Activated CD4-positive, alpha-beta memory T cell treated with anti-CD3 and anti-CD28 coated beads, Interleukin-2, amount 10 ng/mL, durations not matched to agents 7 days and 5 days (primary cell): Measurements from ENCODE around the gene CDCA5. TPM values are rescaled to one million over a fixed set of nuclear protein-coding genes. Genes with fewer than 3 reads are reported as not detected.

Experiments used
- CTCF ChIA-PET: fragments of 350-600 bp; sonication (Branson Sonifier 250); formaldehyde crosslinking; loops from one replicate; lab custom pipeline; 2021; ENCODE audit warnings: antibody characterized with exemption, inconsistent platforms; lab: Charles Lee
- POLR2A ChIA-PET: fragments of 350-600 bp; sonication (Branson Sonifier 250); formaldehyde crosslinking; loops from one replicate; lab custom pipeline; 2021; ENCODE audit warnings: antibody characterized with exemption; lab: Charles Lee
- DNase-seq: peaks from one replicate; pipeline ENCODE4 v3.0.0-alpha.2; 2020
- H3K27ac Mint-ChIP-seq: one replicate; pipeline ENCODE4 v1.8.0; 2021; ENCODE audit warnings: mild to moderate bottlenecking, mixed read lengths
- H3K27me3 Mint-ChIP-seq: one replicate; pipeline ENCODE4 v1.8.0; 2021; ENCODE audit warnings: mixed read lengths
- H3K36me3 Mint-ChIP-seq: one replicate; pipeline ENCODE4 v1.8.0; 2021; ENCODE audit warnings: low read depth, mixed read lengths
- H3K4me1 Mint-ChIP-seq: one replicate; pipeline ENCODE4 v1.8.0; 2021; ENCODE audit warnings: mixed read lengths
- H3K4me3 Mint-ChIP-seq: one replicate; pipeline ENCODE4 v1.8.0; 2021; ENCODE audit warnings: mild to moderate bottlenecking, mixed read lengths
- H3K9me3 Mint-ChIP-seq: one replicate; pipeline ENCODE4 v1.8.0; 2021; ENCODE audit warnings: mixed read lengths
- total RNA-seq, 2 experiments: library from RNA; stranded (reverse); gene quantifications; one replicate each; pipeline ENCODE4 v1.2.3, GENCODE V29; 2021

Gene CDCA5
- total RNA-seq, 2 experiments from 2014 or later, result 98.2 to 104 TPM

- ChIA-PET POLR2A (interaction anchor here (0.8 to 6.2 kb wide), 25 partner anchors 9 to 517 kb away, joined by 3 to 83 read pairs (median 5); partner anchors contain the start of genes ARL2, CAPN1, CDCA5 and FAU), CTCF (interaction anchor here (1.1 to 6.8 kb wide), 6 partner anchors 13 to 82 kb away, joined by 3 to 89 read pairs (median 4); partner anchors contain the start of genes ARL2, FAU, MRPL49 and TM7SF2)
- DNase-seq, result peak; percentile 91
- H3K4me3 Mint-ChIP-seq, result peak within 1 kb of the TSS; percentile 97
- H3K4me1 Mint-ChIP-seq, result peaks cover 25% of the 10 kb centered on the region
- no peaks in the 10 kb centered on the region for H3K27me3 Mint-ChIP-seq
- H3K27ac Mint-ChIP-seq, result peak within 1 kb of the TSS; percentile 96
- H3K36me3 Mint-ChIP-seq, result peaks cover 10% of the 10 kb centered on the region
- H3K9me3 Mint-ChIP-seq, result no peaks in the 10 kb centered on the region
Measured at GRCh38 chr11:65095974-65096806, 12.3 kb upstream of the CDCA5 start, which contains the start of gene VPS51. Gene VPS51, plus strand, starts transcription at chr11:65096214. Its CDS starts 37 bp downstream, at chr11:65096251.

- Mint-ChIP-seq H3K36me3 (peaks cover 11% of the 10 kb centered on the region), H3K9me3 (no peaks in the 10 kb centered on the region), H3K4me1 (peaks cover 25% of the 10 kb centered on the region), H3K4me3 (peak overlapping the region; percentile 97), H3K27me3 (no peaks in the 10 kb centered on the region), H3K27ac (peak overlapping the region; percentile 96)
- POLR2A ChIA-PET, result interaction anchor here (1.1 to 6.2 kb wide), 10 partner anchors 9 to 181 kb away, joined by 3 to 83 read pairs (median 18); partner anchors contain the start of genes ARL2, CDCA5, FAU and MRPL49
- no peak for DNase-seq
- CTCF ChIA-PET, result interaction anchor here (1.7 to 6.8 kb wide), 2 partner anchors 16 to 26 kb away, joined by 3 to 89 read pairs; partner anchors contain the start of genes FAU, MRPL49 and TM7SF2
Measured at GRCh38 chr11:65095427-65095826, 11.6 kb upstream of the CDCA5 start.

GRCh38 chr11:65090628-65091027 lies 6.8 kb upstream of the CDCA5 start:
- Mint-ChIP-seq H3K27ac (no peak overlapping the region), H3K4me3 (no peak overlapping the region), H3K36me3 (peaks cover 22% of the 10 kb centered on the region), H3K9me3 (no peaks in the 10 kb centered on the region), H3K27me3 (no peaks in the 10 kb centered on the region), H3K4me1 (peaks cover 5% of the 10 kb centered on the region)
- CTCF ChIA-PET, result no interaction called here
- POLR2A ChIA-PET, result interaction anchor here (0.6 to 1.3 kb wide), 2 partner anchors 21 to 615 kb away, joined by 3 to 4 read pairs; partner anchors contain the start of gene TM7SF2
- no peak for DNase-seq

- Mint-ChIP-seq H3K27ac (no peak overlapping the region), H3K4me1 (peaks cover 13% of the 10 kb centered on the region), H3K36me3 (peaks cover 26% of the 10 kb centered on the region), H3K9me3 (no peaks in the 10 kb centered on the region), H3K27me3 (no peaks in the 10 kb centered on the region), H3K4me3 (no peak overlapping the region)
- no peak for DNase-seq
- ChIA-PET CTCF (no interaction called here), POLR2A (interaction anchor here (2.0 kb wide), 1 partner anchor 9 kb away, joined by 8 read pairs; no protein-coding TSS in a partner anchor)
Measured at GRCh38 chr11:65089621-65090020, 5.8 kb upstream of the CDCA5 start.

- H3K4me3 Mint-ChIP-seq, result no peak overlapping the region
- H3K36me3 Mint-ChIP-seq, result peaks cover 42% of the 10 kb centered on the region
- no peak overlapping the region for H3K27ac Mint-ChIP-seq
- H3K27me3 Mint-ChIP-seq, result no peaks in the 10 kb centered on the region
- DNase-seq, result no peak
- ChIA-PET POLR2A (no interaction called here), CTCF (no interaction called here)
- H3K4me1 Mint-ChIP-seq, result peaks cover 25% of the 10 kb centered on the region
- no peaks in the 10 kb centered on the region for H3K9me3 Mint-ChIP-seq
Measured at GRCh38 chr11:65087827-65088226, 4.0 kb upstream of the CDCA5 start.

- no peaks in the 10 kb centered on the region for H3K9me3 Mint-ChIP-seq
- peaks cover 31% of the 10 kb centered on the region for H3K4me1 Mint-ChIP-seq
- no peak overlapping the region for H3K4me3 Mint-ChIP-seq
- no peak for DNase-seq
- peaks cover 48% of the 10 kb centered on the region for H3K36me3 Mint-ChIP-seq
- no peaks in the 10 kb centered on the region for H3K27me3 Mint-ChIP-seq
- ChIA-PET POLR2A (interaction anchor here (3.0 kb wide), 1 partner anchor 8 kb away, joined by 31 read pairs; the partner anchor contains the start of gene VPS51), CTCF (interaction anchor here (1.0 kb wide), 1 partner anchor 35 kb away, joined by 3 read pairs; the partner anchor contains the start of genes FAU and MRPL49)
- no peak overlapping the region for H3K27ac Mint-ChIP-seq
Measured at GRCh38 chr11:65087216-65087615, 3.4 kb upstream of the CDCA5 start.

- ChIA-PET POLR2A (interaction anchor here (3.0 kb wide), 1 partner anchor 9 kb away, joined by 31 read pairs; the partner anchor contains the start of gene VPS51), CTCF (interaction anchor here (1.0 kb wide), 1 partner anchor 35 kb away, joined by 3 read pairs; the partner anchor contains the start of genes FAU and MRPL49)
- no peak overlapping the region for H3K27ac Mint-ChIP-seq
- H3K36me3 Mint-ChIP-seq, result peaks cover 52% of the 10 kb centered on the region
- H3K4me3 Mint-ChIP-seq, result no peak overlapping the region
- peaks cover 35% of the 10 kb centered on the region for H3K4me1 Mint-ChIP-seq
- no peaks in the 10 kb centered on the region for H3K27me3 Mint-ChIP-seq
- DNase-seq, result no peak
- H3K9me3 Mint-ChIP-seq, result no peaks in the 10 kb centered on the region
Measured at GRCh38 chr11:65086809-65087208, 3.0 kb upstream of the CDCA5 start.

- Mint-ChIP-seq H3K27me3 (no peaks in the 10 kb centered on the region), H3K36me3 (peaks cover 63% of the 10 kb centered on the region), H3K4me1 (peaks cover 48% of the 10 kb centered on the region), H3K4me3 (peak overlapping the region; percentile 91), H3K9me3 (no peaks in the 10 kb centered on the region), H3K27ac (peak overlapping the region; percentile 88)
- CTCF ChIA-PET, result no interaction called here
- POLR2A ChIA-PET, result interaction anchor here (0.9 to 3.0 kb wide), 3 partner anchors 10 to 71 kb away, joined by 4 to 31 read pairs (median 7); partner anchors contain the start of genes ARL2, FAU, MRPL49 and VPS51
- DNase-seq, result no peak
Measured at GRCh38 chr11:65085446-65085845, 1.6 kb upstream of the CDCA5 start.

GRCh38 chr11:65084598-65085375 lies 947 bp upstream of the CDCA5 start:
- CTCF ChIA-PET, result no interaction called here
- POLR2A ChIA-PET, result interaction anchor here (0.9 to 3.0 kb wide), 3 partner anchors 11 to 71 kb away, joined by 4 to 31 read pairs (median 7); partner anchors contain the start of genes ARL2, FAU, MRPL49 and VPS51
- Mint-ChIP-seq H3K27me3 (no peaks in the 10 kb centered on the region), H3K4me3 (peak overlapping the region; percentile 91), H3K36me3 (peaks cover 65% of the 10 kb centered on the region), H3K27ac (peak overlapping the region; percentile 88), H3K9me3 (no peaks in the 10 kb centered on the region), H3K4me1 (peaks cover 54% of the 10 kb centered on the region)
- no peak for DNase-seq

GRCh38 chr11:65083134-65083833 lies 556 bp downstream of the CDCA5 start:
- Mint-ChIP-seq H3K4me1 (peaks cover 69% of the 10 kb centered on the region), H3K9me3 (no peaks in the 10 kb centered on the region), H3K27ac (peak overlapping the region; percentile 88), H3K36me3 (peaks cover 75% of the 10 kb centered on the region), H3K27me3 (no peaks in the 10 kb centered on the region), H3K4me3 (peak overlapping the region; percentile 91)
- POLR2A ChIA-PET, result interaction anchor here (0.7 to 2.4 kb wide), 33 partner anchors 11 to 416 kb away, joined by 3 to 45 read pairs (median 4); partner anchors contain the start of genes ARL2, DPF2, EHD1 and FAU
- CTCF ChIA-PET, result interaction anchor here (0.8 to 2.9 kb wide), 10 partner anchors 8 to 235 kb away, joined by 4 to 16 read pairs (median 4); partner anchors contain the start of genes ARL2, FAU, MRPL49 and SAC3D1
- peak; percentile 24 for DNase-seq

GRCh38 chr11:65078786-65079342 lies 5.0 kb downstream of the CDCA5 start:
- Mint-ChIP-seq H3K27ac (peak overlapping the region; percentile 74), H3K4me3 (peak overlapping the region; percentile 4), H3K27me3 (no peaks in the 10 kb centered on the region), H3K4me1 (peaks cover 68% of the 10 kb centered on the region), H3K36me3 (peaks cover 80% of the 10 kb centered on the region), H3K9me3 (no peaks in the 10 kb centered on the region)
- ChIA-PET CTCF (interaction anchor here (1.9 to 2.8 kb wide), 2 partner anchors 38 to 67 kb away, joined by 6 to 13 read pairs; partner anchors contain the start of gene SAC3D1), POLR2A (interaction anchor here (0.5 to 1.5 kb wide), 4 partner anchors 38 to 186 kb away, joined by 3 to 4 read pairs (median 3); partner anchors contain the start of gene SAC3D1)
- no peak for DNase-seq
